PC-3 (cell line): ENCODE measurements around the gene DAO. TPM values are rescaled to one million over a fixed set of nuclear protein-coding genes. Genes with fewer than 3 reads are reported as not detected.

Experiments
- ATAC-seq: fragments of 200-7000 bp; cut with Tn5 transposase; 2 replicates; pipeline ENCODE4 v1.9.1; 2020; ENCODE audit warnings: mild to moderate bottlenecking, moderate library complexity
- BruUV-seq: library from RNA; stranded (reverse); fragments of 400-500 nt; replicated peaks from 2 replicates; lab custom pipeline; 2021; lab: Mats Ljungman, UMichigan
- CTCF ChIA-PET: fragments of 300-600 bp; sonication (Branson Sonifier 250); formaldehyde crosslinking; loops from one replicate; lab custom pipeline; 2022; ENCODE audit warnings: antibody characterized with exemption; lab: Charles Lee
- POLR2A ChIA-PET: fragments of 300-600 bp; sonication (Branson Sonifier 250); formaldehyde crosslinking; loops from one replicate; lab custom pipeline; 2022; ENCODE audit warnings: antibody characterized with exemption; ENCODE audit not compliant: unreplicated experiment; lab: Charles Lee
- DNase-seq: peaks from one replicate; pipeline ENCODE4 v3.0.0-alpha.2; 2015
- H2AFZ ChIP-seq: fragments of 300-600 bp; sonication (generic); 2 replicates; pipeline ENCODE4 v1.6.0; 2016; ENCODE audit warnings: antibody characterized with exemption, low read length
- H3F3A ChIP-seq: fragments of 300-600 bp; sonication (generic); one replicate; pipeline ENCODE4 v1.6.0; 2017; ENCODE audit warnings: antibody characterized with exemption, low read length, control low read depth, mild to moderate bottlenecking; ENCODE audit not compliant: unreplicated experiment
- H3K27ac ChIP-seq: fragments of 300-600 bp; sonication (generic); 2 replicates; pipeline ENCODE4 v1.5.1; 2016; ENCODE audit warnings: mild to moderate bottlenecking, low read length
- H3K27me3 ChIP-seq: fragments of 300-600 bp; sonication (generic); 2 replicates; pipeline ENCODE4 v1.6.1; 2016; ENCODE audit warnings: low read length, mixed read lengths
- H3K36me3 ChIP-seq: fragments of 300-600 bp; sonication (generic); 2 replicates; pipeline ENCODE4 v1.6.1; 2016; ENCODE audit warnings: low read depth, mixed run types, low read length, mixed read lengths
- H3K4me1 ChIP-seq: fragments of 300-600 bp; sonication (generic); 2 replicates; pipeline ENCODE4 v1.5.1; 2016; ENCODE audit warnings: low read length; ENCODE audit not compliant: insufficient read depth
- H3K4me2 ChIP-seq: fragments of 300-600 bp; sonication (generic); 2 replicates; pipeline ENCODE4 v1.6.0; 2016; ENCODE audit warnings: low read length
- H3K4me3 ChIP-seq: fragments of 300-600 bp; sonication (generic); 2 replicates; pipeline ENCODE4 v1.5.1; 2016; ENCODE audit warnings: mild to moderate bottlenecking, low read length, mixed read lengths
- H3K79me2 ChIP-seq: fragments of 300-600 bp; sonication (generic); 2 replicates; pipeline ENCODE4 v1.6.1; 2017; ENCODE audit warnings: low read length, mixed read lengths
- H3K9ac ChIP-seq: fragments of 300-600 bp; sonication (generic); 2 replicates; pipeline ENCODE4 v1.6.0; 2016; ENCODE audit warnings: mild to moderate bottlenecking, low read length
- H3K9me2 ChIP-seq: fragments of 300-600 bp; sonication (generic); replicated peaks from 2 replicates; pipeline ENCODE4 v1.6.1; 2016; ENCODE audit warnings: mixed run types, low read length, mixed read lengths
- H3K9me3 ChIP-seq: fragments of 300-600 bp; sonication (generic); 2 replicates; pipeline ENCODE4 v1.6.1; 2016; ENCODE audit warnings: low read length, mixed read lengths
- H4K20me1 ChIP-seq: fragments of 300-600 bp; sonication (generic); 2 replicates; pipeline ENCODE4 v1.6.1; 2016; ENCODE audit warnings: low read length, mixed read lengths
- EZH2 ChIP-seq: fragments of 300-600 bp; sonication (generic); IDR thresholded peaks from one replicate; pipeline ENCODE4 v1.6.1; 2017; ENCODE audit warnings: antibody characterized with exemption, mild to moderate bottlenecking, low read length; ENCODE audit not compliant: unreplicated experiment
- EZH2phosphoT487 ChIP-seq: fragments of 300-600 bp; sonication (generic); IDR thresholded peaks from 2 replicates; pipeline ENCODE4 v1.6.1; 2018; ENCODE audit warnings: mild to moderate bottlenecking, antibody characterized with exemption, low read length, borderline replicate concordance
- intact Hi-C: fragments of 100-400 bp; cut with micrococcal nuclease; formaldehyde crosslinking; loops from 2 replicates; pipeline ENCODE4 v1.9.0; 2023
- total RNA-seq: library from RNA; depleted of rRNA; stranded (reverse); fragments of >200 nt; gene quantifications from 2 replicates; pipeline ENCODE4 v1.2.3, GENCODE V29; 2014
- TF ChIP-seq, protein P1 (sequence below): fragments of 300-600 bp; sonication (generic); conservative IDR thresholded peaks from 2 replicates; pipeline ENCODE4 v1.5.1; 2017; ENCODE audit warnings: antibody characterized with exemption, low read depth, mild to moderate bottlenecking, low read length

Gene DAO
- total RNA-seq, 1 experiment from 2014 or later = not detected

DNA sequence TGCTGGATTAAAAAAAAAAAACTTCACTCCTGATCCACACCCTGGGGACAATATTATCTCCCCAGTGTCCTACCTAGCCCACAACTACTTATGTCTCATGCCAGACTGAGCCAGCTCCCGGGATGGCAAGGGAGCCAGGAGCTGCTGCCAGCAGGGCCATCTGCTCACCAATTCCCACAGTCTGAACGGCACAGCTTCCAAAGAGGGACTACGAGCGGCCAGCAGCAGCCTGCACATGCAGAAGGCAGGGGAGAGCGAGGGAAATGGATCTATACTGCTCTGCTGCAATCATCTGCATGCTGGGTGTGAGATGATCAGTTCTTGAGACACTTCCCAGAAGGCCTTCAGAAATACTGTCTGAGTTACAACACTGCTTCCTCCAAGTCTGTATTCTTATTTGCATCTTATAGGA is 33.6 kb upstream of the DAO start:
- H3K27me3 ChIP-seq = no peaks in the 10 kb centered on the region
- H3K4me1 ChIP-seq = no peaks in the 10 kb centered on the region
- H3K79me2 ChIP-seq = peaks cover 31% of the 10 kb centered on the region; the same call in 1 of the 2 replicates
- ChIA-PET CTCF (no interaction called here), POLR2A (no interaction called here)
- H3K4me2 ChIP-seq = no peak overlapping the region
- no peak overlapping the region for H3K4me3 ChIP-seq
- H3F3A ChIP-seq = peaks cover 3% of the 10 kb centered on the region
- H2AFZ ChIP-seq = no peak overlapping the region
- intact Hi-C loops = no loop called here
- no peaks in the 10 kb centered on the region for H4K20me1 ChIP-seq
- ATAC-seq (no peak), DNase-seq (no peak)
- H3K27ac ChIP-seq = no peak overlapping the region
- BruUV-seq = no TSS peak
- H3K36me3 ChIP-seq = peaks cover 30% of the 10 kb centered on the region
- TF ChIP-seq, protein P1, sequence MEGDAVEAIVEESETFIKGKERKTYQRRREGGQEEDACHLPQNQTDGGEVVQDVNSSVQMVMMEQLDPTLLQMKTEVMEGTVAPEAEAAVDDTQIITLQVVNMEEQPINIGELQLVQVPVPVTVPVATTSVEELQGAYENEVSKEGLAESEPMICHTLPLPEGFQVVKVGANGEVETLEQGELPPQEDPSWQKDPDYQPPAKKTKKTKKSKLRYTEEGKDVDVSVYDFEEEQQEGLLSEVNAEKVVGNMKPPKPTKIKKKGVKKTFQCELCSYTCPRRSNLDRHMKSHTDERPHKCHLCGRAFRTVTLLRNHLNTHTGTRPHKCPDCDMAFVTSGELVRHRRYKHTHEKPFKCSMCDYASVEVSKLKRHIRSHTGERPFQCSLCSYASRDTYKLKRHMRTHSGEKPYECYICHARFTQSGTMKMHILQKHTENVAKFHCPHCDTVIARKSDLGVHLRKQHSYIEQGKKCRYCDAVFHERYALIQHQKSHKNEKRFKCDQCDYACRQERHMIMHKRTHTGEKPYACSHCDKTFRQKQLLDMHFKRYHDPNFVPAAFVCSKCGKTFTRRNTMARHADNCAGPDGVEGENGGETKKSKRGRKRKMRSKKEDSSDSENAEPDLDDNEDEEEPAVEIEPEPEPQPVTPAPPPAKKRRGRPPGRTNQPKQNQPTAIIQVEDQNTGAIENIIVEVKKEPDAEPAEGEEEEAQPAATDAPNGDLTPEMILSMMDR = no peak
- no peak for TF ChIP-seq EZH2phosphoT487
- TF ChIP-seq EZH2 = no peak
- H3K9ac ChIP-seq = no peak overlapping the region
- H3K9me2 ChIP-seq = no peaks in the 10 kb centered on the region
- H3K9me3 ChIP-seq = no peaks in the 10 kb centered on the region

- Histone ChIP-seq H3F3A (peaks cover 8% of the 10 kb centered on the region), H3K27ac (no peak overlapping the region), H3K27me3 (no peaks in the 10 kb centered on the region), H3K4me2 (no peak overlapping the region), H3K9me3 (no peaks in the 10 kb centered on the region), H3K9ac (no peak overlapping the region), H4K20me1 (no peaks in the 10 kb centered on the region), H3K79me2 (peaks cover 38% of the 10 kb centered on the region), H3K36me3 (peaks cover 40% of the 10 kb centered on the region), H3K4me1 (no peaks in the 10 kb centered on the region), H2AFZ (no peak overlapping the region), H3K9me2 (no peaks in the 10 kb centered on the region), H3K4me3 (no peak overlapping the region)
- BruUV-seq = no TSS peak
- no peak for DNase-seq
- ChIA-PET CTCF (no interaction called here), POLR2A (no interaction called here)
- intact Hi-C loops = no loop called here
- no peak for ATAC-seq
- TF ChIP-seq, protein P1 = no peak
- no peak for TF ChIP-seq EZH2
- TF ChIP-seq EZH2phosphoT487 = no peak
Observed at GRCh38 chr12:108847705-108848104, 32.2 kb upstream of the DAO start.

GRCh38 chr12:108849660-108850059 is 30.2 kb upstream of the DAO start:
- H3K9me2 ChIP-seq = no peaks in the 10 kb centered on the region
- ChIA-PET POLR2A (no interaction called here), CTCF (no interaction called here)
- no peak for DNase-seq
- H3K27me3 ChIP-seq = no peaks in the 10 kb centered on the region
- peaks cover 50% of the 10 kb centered on the region for H3K79me2 ChIP-seq
- ATAC-seq = no peak
- H2AFZ ChIP-seq = no peak overlapping the region
- H3K27ac ChIP-seq = no peak overlapping the region
- peaks cover 36% of the 10 kb centered on the region for H3K36me3 ChIP-seq
- no TSS peak for BruUV-seq
- peaks cover 11% of the 10 kb centered on the region for H3K4me1 ChIP-seq
- no peak overlapping the region for H3K4me2 ChIP-seq
- intact Hi-C loops = no loop called here
- no peak overlapping the region for H3K4me3 ChIP-seq
- TF ChIP-seq EZH2phosphoT487 = no peak
- TF ChIP-seq EZH2 = no peak
- H3K9ac ChIP-seq = no peak overlapping the region
- H3K9me3 ChIP-seq = no peaks in the 10 kb centered on the region
- no peaks in the 10 kb centered on the region for H4K20me1 ChIP-seq
- peaks cover 14% of the 10 kb centered on the region for H3F3A ChIP-seq
